ENCODE results near the gene MSI2. TPM values are rescaled to one million over a fixed set of nuclear protein-coding genes. Genes with fewer than 3 reads are reported as not detected.

Gene MSI2
- total and polyA plus RNA-seq, 2 experiments from 2014 or later, result 4.3 to 17.9 TPM

GRCh38 chr17:57455063-57455914, 199.0 kb downstream of the MSI2 start:
- H3K4me2 ChIP-seq (ENCODE audit: unreplicated experiment), result no peak overlapping the region
- WGBS, 2 experiments (ENCODE audit: low coverage in 1 of 2, low lambda C conversion rate in 2 of 2, missing lambda C conversion rate in 2 of 2), result 88% methylated on average over 25 of the region's 25 CpGs
- H3K4me3 ChIP-seq, result no peak overlapping the region
- H3K9ac ChIP-seq, result no peak overlapping the region
- DNase-seq, result no peak
- H3F3A ChIP-seq (ENCODE audit: insufficient read depth), result no peaks in the 10 kb centered on the region
- no peaks in the 10 kb centered on the region for H3K4me1 ChIP-seq (ENCODE audit: insufficient read depth)
- H3K9me3 ChIP-seq (ENCODE audit: low read depth), result no peaks in the 10 kb centered on the region
- in situ Hi-C loops (cut with MboI), result no loop called here
- no peak overlapping the region for H2AFZ ChIP-seq
- no peaks in the 10 kb centered on the region for H3K9me2 ChIP-seq (ENCODE audit: insufficient read depth)
- H4K20me1 ChIP-seq (ENCODE audit: insufficient read depth), result no peaks in the 10 kb centered on the region
- H3K27me3 ChIP-seq (replicated peaks; ENCODE audit: insufficient read depth), result no peaks in the 10 kb centered on the region
- H3K27ac ChIP-seq, result no peak overlapping the region
- H3K79me2 ChIP-seq (ENCODE audit: insufficient read depth), result no peaks in the 10 kb centered on the region
- no peak for TF ChIP-seq EZH2 (IDR thresholded peaks at IDR 0.05; ENCODE audit: insufficient read depth, poor library complexity, severe bottlenecking)
- no peak for TF ChIP-seq EZH2phosphoT487 (IDR thresholded peaks at IDR 0.05; ENCODE audit: insufficient read depth, low read depth)
- H3K36me3 ChIP-seq (ENCODE audit: low read depth), result no peaks in the 10 kb centered on the region

GRCh38 chr17:57456622-57457021, 200.3 kb downstream of the MSI2 start:
- TF ChIP-seq EZH2phosphoT487 (IDR thresholded peaks at IDR 0.05; ENCODE audit: insufficient read depth, low read depth) (no peak), EZH2 (IDR thresholded peaks at IDR 0.05; ENCODE audit: insufficient read depth, poor library complexity, severe bottlenecking) (no peak)
- no peak overlapping the region for H3K4me2 ChIP-seq (ENCODE audit: unreplicated experiment)
- DNase-seq, result no peak
- 46 to 49% methylated on average over 3 of the region's 3 CpGs for WGBS, 2 experiments (ENCODE audit: low coverage in 1 of 2, low lambda C conversion rate in 2 of 2, missing lambda C conversion rate in 2 of 2)
- H2AFZ ChIP-seq, result no peak overlapping the region
- no peaks in the 10 kb centered on the region for H3K9me3 ChIP-seq (ENCODE audit: low read depth)
- no peak overlapping the region for H3K27ac ChIP-seq
- no peak overlapping the region for H3K9ac ChIP-seq
- H3K9me2 ChIP-seq (ENCODE audit: insufficient read depth), result no peaks in the 10 kb centered on the region
- no peaks in the 10 kb centered on the region for H3K27me3 ChIP-seq (replicated peaks; ENCODE audit: insufficient read depth)
- H3K4me1 ChIP-seq (ENCODE audit: insufficient read depth), result no peaks in the 10 kb centered on the region
- no peak overlapping the region for H3K4me3 ChIP-seq
- in situ Hi-C loops (cut with MboI), result no loop called here
- H3K36me3 ChIP-seq (ENCODE audit: low read depth), result no peaks in the 10 kb centered on the region
- H3K79me2 ChIP-seq (ENCODE audit: insufficient read depth), result no peaks in the 10 kb centered on the region
- no peaks in the 10 kb centered on the region for H4K20me1 ChIP-seq (ENCODE audit: insufficient read depth)
- no peaks in the 10 kb centered on the region for H3F3A ChIP-seq (ENCODE audit: insufficient read depth)

- no peaks in the 10 kb centered on the region for H3K79me2 ChIP-seq (ENCODE audit: insufficient read depth)
- DNase-seq, result no peak
- TF ChIP-seq EZH2phosphoT487 (IDR thresholded peaks at IDR 0.05; ENCODE audit: insufficient read depth, low read depth) (no peak), EZH2 (IDR thresholded peaks at IDR 0.05; ENCODE audit: insufficient read depth, poor library complexity, severe bottlenecking) (no peak)
- 70 to 73% methylated on average over 2 of the region's 2 CpGs for WGBS, 2 experiments (ENCODE audit: low coverage in 1 of 2, low lambda C conversion rate in 2 of 2, missing lambda C conversion rate in 2 of 2)
- no peaks in the 10 kb centered on the region for H3K27me3 ChIP-seq (replicated peaks; ENCODE audit: insufficient read depth)
- H3K27ac ChIP-seq, result no peak overlapping the region
- H3K4me2 ChIP-seq (ENCODE audit: unreplicated experiment), result no peak overlapping the region
- H4K20me1 ChIP-seq (ENCODE audit: insufficient read depth), result no peaks in the 10 kb centered on the region
- H3K9me2 ChIP-seq (ENCODE audit: insufficient read depth), result no peaks in the 10 kb centered on the region
- H2AFZ ChIP-seq, result no peak overlapping the region
- H3K4me3 ChIP-seq, result no peak overlapping the region
- in situ Hi-C loops (cut with MboI), result no loop called here
- H3K4me1 ChIP-seq (ENCODE audit: insufficient read depth), result peaks cover 2% of the 10 kb centered on the region
- no peaks in the 10 kb centered on the region for H3K9me3 ChIP-seq (ENCODE audit: low read depth)
- no peak overlapping the region for H3K9ac ChIP-seq
- no peaks in the 10 kb centered on the region for H3F3A ChIP-seq (ENCODE audit: insufficient read depth)
- H3K36me3 ChIP-seq (ENCODE audit: low read depth), result no peaks in the 10 kb centered on the region
These were observed 200.9 kb downstream of the MSI2 start for GRCh38 chr17:57457188-57457587.

- Histone ChIP-seq H3K9ac (no peak overlapping the region), H3K9me3 (ENCODE audit: low read depth) (no peaks in the 10 kb centered on the region), H3K4me3 (no peak overlapping the region), H3K4me2 (ENCODE audit: unreplicated experiment) (no peak overlapping the region), H3F3A (ENCODE audit: insufficient read depth) (no peaks in the 10 kb centered on the region), H3K36me3 (ENCODE audit: low read depth) (no peaks in the 10 kb centered on the region), H3K27me3 (replicated peaks; ENCODE audit: insufficient read depth) (no peaks in the 10 kb centered on the region), H3K9me2 (ENCODE audit: insufficient read depth) (no peaks in the 10 kb centered on the region), H3K4me1 (ENCODE audit: insufficient read depth) (peaks cover 18% of the 10 kb centered on the region), H3K79me2 (ENCODE audit: insufficient read depth) (no peaks in the 10 kb centered on the region), H2AFZ (no peak overlapping the region), H4K20me1 (ENCODE audit: insufficient read depth) (no peaks in the 10 kb centered on the region), H3K27ac (no peak overlapping the region)
- 91 to 94% methylated on average over 9 of the region's 9 CpGs for WGBS, 2 experiments (ENCODE audit: low coverage in 1 of 2, low lambda C conversion rate in 2 of 2, missing lambda C conversion rate in 2 of 2)
- DNase-seq, result no peak
- in situ Hi-C loops (cut with MboI), result no loop called here
- no peak for TF ChIP-seq EZH2 (IDR thresholded peaks at IDR 0.05; ENCODE audit: insufficient read depth, poor library complexity, severe bottlenecking)
- no peak for TF ChIP-seq EZH2phosphoT487 (IDR thresholded peaks at IDR 0.05; ENCODE audit: insufficient read depth, low read depth)
These were observed 202.5 kb downstream of the MSI2 start for GRCh38 chr17:57458718-57459285.

Measured in GM23248 (cell line).